H1 (cell line): ENCODE results near the gene SLC7A5. TPM values are rescaled to one million over a fixed set of nuclear protein-coding genes. Genes with fewer than 3 reads are reported as not detected.

Experiments
- CTCF ChIA-PET: fragments of 300-600 bp; sonication (Branson Sonifier 250); formaldehyde crosslinking; loops from one replicate; lab custom pipeline; 2021; ENCODE audit not compliant: partially characterized antibody; lab: Charles Lee
- POLR2A ChIA-PET: fragments of 300-600 bp; sonication (Branson Sonifier 250); formaldehyde crosslinking; loops from one replicate; lab custom pipeline; 2021; ENCODE audit warnings: inconsistent platforms; ENCODE audit not compliant: partially characterized antibody; lab: Charles Lee
- DNase-seq, 2 experiments: peaks; one replicate each; pipeline versions ENCODE4 v3.0.0 to v3.0.0-alpha.2; 2010 to 2022; ENCODE audit warnings: low spot score in 2 of 2, low read depth in 1 of 2, mixed read lengths in 1 of 2
- FAIRE-seq: peaks from 2 replicates; lab custom pipeline; 2011; peaks lifted over from hg19 to GRCh38; lab: Jason Lieb, UNC
- H2AFZ ChIP-seq: 2 replicates; pipeline ENCODE4 v1.8.1; 2012; ENCODE audit warnings: low read length, inconsistent platforms
- H2AK5ac ChIP-seq: 2 replicates; pipeline ENCODE4 v1.6.1; 2013; ENCODE audit warnings: low read depth, low read length
- H2BK120ac ChIP-seq: replicated peaks from 2 replicates; pipeline ENCODE3; 2013; ENCODE audit warnings: low read depth, low read length, inconsistent platforms
- H2BK12ac ChIP-seq: 2 replicates; pipeline ENCODE4 v1.6.1; 2013; ENCODE audit warnings: low read depth, low read length
- H2BK15ac ChIP-seq: 2 replicates; pipeline ENCODE4 v1.6.1; 2013; ENCODE audit warnings: low read length
- H2BK20ac ChIP-seq: 2 replicates; pipeline ENCODE4 v1.6.1; 2013; ENCODE audit warnings: low read length
- H2BK5ac ChIP-seq: 2 replicates; pipeline ENCODE4 v1.6.1; 2013; ENCODE audit warnings: low read depth, low read length
- H3K14ac ChIP-seq: 2 replicates; pipeline ENCODE4 v1.6.1; 2013; ENCODE audit warnings: inconsistent platforms; ENCODE audit not compliant: insufficient read length
- H3K18ac ChIP-seq: 2 replicates; pipeline ENCODE4 v1.6.1; 2013; ENCODE audit warnings: low read length; ENCODE audit errors: extremely low read depth
- H3K23ac ChIP-seq: 2 replicates; pipeline ENCODE4 v1.6.1; 2013; ENCODE audit warnings: inconsistent platforms; ENCODE audit not compliant: insufficient read length
- H3K23me2 ChIP-seq: 2 replicates; pipeline ENCODE4 v1.6.1; 2013; ENCODE audit warnings: low read depth, low read length
- H3K27ac ChIP-seq: 2 replicates; pipeline ENCODE4 v1.6.1; 2011; ENCODE audit warnings: low read depth, low read length, inconsistent platforms
- H3K27me3 ChIP-seq, 4 experiments: replicated peaks in 1 of 4; 1 replicate in 1 of 4; 2 replicates in 3 of 4; pipeline versions ENCODE4 v1.6.1 to v1.8.1; 2011 to 2013; ENCODE audit warnings: low read length in 3 of 4, mild to moderate bottlenecking in 3 of 4, inconsistent platforms in 2 of 4, mixed read lengths in 2 of 4, moderate library complexity in 1 of 4; ENCODE audit not compliant: control insufficient read depth in 3 of 4, insufficient read depth in 3 of 4; ENCODE audit errors: extremely low read depth in 1 of 4
- H3K36me3 ChIP-seq, 4 experiments: 2 replicates each; pipeline versions ENCODE4 v1.6.1 to v1.8.1; 2011 to 2013; ENCODE audit warnings: mild to moderate bottlenecking in 4 of 4, low read length in 3 of 4, moderate library complexity in 2 of 4, control low read depth in 1 of 4, inconsistent platforms in 1 of 4; ENCODE audit not compliant: insufficient read depth in 4 of 4, control insufficient read depth in 2 of 4
- H3K4ac ChIP-seq: replicated peaks from 2 replicates; pipeline ENCODE3; 2013; ENCODE audit warnings: low read length, low read depth, mixed read lengths, inconsistent platforms; ENCODE audit not compliant: insufficient read length
- H3K4me1 ChIP-seq, 4 experiments: replicated peaks in 1 of 4; 1 replicate in 1 of 4; 2 replicates in 3 of 4; pipeline versions ENCODE4 v1.6.1 to v1.8.1; 2011 to 2013; ENCODE audit warnings: low read length in 3 of 4, inconsistent platforms in 2 of 4, mixed read lengths in 1 of 4; ENCODE audit not compliant: insufficient read depth in 4 of 4, control insufficient read depth in 3 of 4
- H3K4me2 ChIP-seq, 2 experiments: 2 replicates each; pipeline versions ENCODE4 v1.6.1 to v1.8.1; 2011 to 2013; ENCODE audit warnings: low read depth in 2 of 2, low read length in 2 of 2, control low read depth in 1 of 2, inconsistent platforms in 1 of 2, mild to moderate bottlenecking in 1 of 2; ENCODE audit not compliant: insufficient read depth in 1 of 2
- H3K4me3 ChIP-seq, 4 experiments: fragments of 200-600, 300-600 bp in 1 of 4; sonication (generic), shearing (Covaris generic), sonication (Bioruptor Twin) in 1 of 4; 2 replicates each; pipeline versions ENCODE4 v1.5.1 to v1.8.1; 2011 to 2016; ENCODE audit warnings: low read length in 4 of 4, low read depth in 3 of 4, control low read depth in 2 of 4, inconsistent platforms in 2 of 4, mild to moderate bottlenecking in 2 of 4, mixed read lengths in 1 of 4, moderate library complexity in 1 of 4; ENCODE audit not compliant: insufficient read depth in 2 of 4; ENCODE audit errors: extremely low read depth in 1 of 4
- H3K56ac ChIP-seq: replicated peaks from 2 replicates; pipeline ENCODE3; 2013; ENCODE audit warnings: low read depth, mild to moderate bottlenecking, mixed read lengths, low read length, inconsistent platforms; ENCODE audit not compliant: insufficient read length
- H3K79me1 ChIP-seq: 2 replicates; pipeline ENCODE4 v1.6.1; 2013; ENCODE audit warnings: low read depth, low read length, control low read depth
- H3K79me2 ChIP-seq, 2 experiments: 2 replicates each; pipeline versions ENCODE4 v1.6.1 to v1.8.1; 2012 to 2013; ENCODE audit warnings: low read length in 2 of 2, mild to moderate bottlenecking in 2 of 2, inconsistent platforms in 1 of 2; ENCODE audit not compliant: insufficient read depth in 2 of 2, control insufficient read depth in 1 of 2
- H3K9ac ChIP-seq, 4 experiments: replicated peaks in 1 of 4; 1 replicate in 1 of 4; 2 replicates in 3 of 4; pipeline versions ENCODE4 v1.6.1 to v1.8.1; 2011 to 2013; ENCODE audit warnings: low read depth in 3 of 4, low read length in 3 of 4, control low read depth in 2 of 4, mild to moderate bottlenecking in 2 of 4, moderate library complexity in 2 of 4, inconsistent platforms in 1 of 4; ENCODE audit errors: extremely low read depth in 1 of 4
- H3K9me3 ChIP-seq, 2 experiments: 2 replicates each; pipeline versions ENCODE4 v1.6.1 to v1.8.1; 2012 to 2013; ENCODE audit warnings: mild to moderate bottlenecking in 2 of 2, moderate library complexity in 2 of 2, control low read depth in 1 of 2, inconsistent platforms in 1 of 2, low read depth in 1 of 2, low read length in 1 of 2, mixed read lengths in 1 of 2; ENCODE audit not compliant: insufficient read depth in 2 of 2
- H4K20me1 ChIP-seq, 2 experiments: replicated peaks in 1 of 2; 2 replicates each; pipeline versions ENCODE3 to v1.8.1; 2011 to 2013; ENCODE audit warnings: inconsistent platforms in 2 of 2, low read length in 2 of 2, mild to moderate bottlenecking in 1 of 2; ENCODE audit not compliant: insufficient read depth in 2 of 2, control insufficient read depth in 1 of 2
- H4K5ac ChIP-seq: 2 replicates; pipeline ENCODE4 v1.6.1; 2013; ENCODE audit warnings: low read length, low read depth, mixed read lengths, inconsistent platforms; ENCODE audit not compliant: insufficient read length
- H4K8ac ChIP-seq: 2 replicates; pipeline ENCODE4 v1.8.0; 2013; ENCODE audit warnings: mild to moderate bottlenecking, moderate library complexity, low read length, inconsistent platforms; ENCODE audit not compliant: insufficient read depth; ENCODE audit errors: extremely low read depth
- H4K91ac ChIP-seq: replicated peaks from 2 replicates; pipeline ENCODE3; 2013; ENCODE audit warnings: low read length, mixed read lengths, inconsistent platforms; ENCODE audit not compliant: insufficient read length
- BCL11A ChIP-seq, 2 experiments: IDR thresholded peaks; one replicate each; pipeline ENCODE4 v1.6.1; 2011; ENCODE audit warnings: low read depth in 2 of 2, low read length in 2 of 2, mild to moderate bottlenecking in 2 of 2
- CBX5 ChIP-seq: fragments of 300-800, 300-1000 bp; sonication (generic); IDR thresholded peaks from 2 replicates; pipeline ENCODE4 v1.7.1; 2016; ENCODE audit warnings: antibody characterized with exemption, low read length, low read depth
- CEBPB ChIP-seq: IDR thresholded peaks from 2 replicates; pipeline ENCODE4 v1.6.1; 2012; ENCODE audit warnings: low read depth, low read length
- CHD1 ChIP-seq: IDR thresholded peaks from 2 replicates; pipeline ENCODE4 v1.6.1; 2012; ENCODE audit warnings: low read depth, low read length, improper control_type of control experiment
- HDAC2 ChIP-seq, 2 experiments: fragments of 300-600 bp in 1 of 2; sonication (generic) in 1 of 2; IDR thresholded peaks; 2 replicates each; pipeline ENCODE4 v1.6.1; 2011 to 2012; ENCODE audit warnings: low read depth in 2 of 2, low read length in 2 of 2, mild to moderate bottlenecking in 2 of 2, moderate library complexity in 2 of 2, borderline replicate concordance in 1 of 2, inconsistent platforms in 1 of 2
- KDM5A ChIP-seq: fragments of 200-600 bp; IDR thresholded peaks from 2 replicates; pipeline ENCODE4 v1.7.1; 2012; ENCODE audit warnings: mild to moderate bottlenecking, low read length, inconsistent platforms, mixed read lengths
- MAFK ChIP-seq: IDR thresholded peaks from 2 replicates; pipeline ENCODE4 v1.6.1; 2012; ENCODE audit warnings: low read depth, mild to moderate bottlenecking, improper control_type of control experiment, low read length
- RBBP5 ChIP-seq: IDR thresholded peaks from 2 replicates; pipeline ENCODE4 v1.7.1; 2012; ENCODE audit warnings: low read depth, mild to moderate bottlenecking, inconsistent platforms, low read length, moderate library complexity, borderline replicate concordance
- SRF ChIP-seq: IDR thresholded peaks from 2 replicates; pipeline ENCODE4 v1.6.1; 2011; ENCODE audit warnings: mild to moderate bottlenecking, low read depth, low read length, moderate library complexity
- SUZ12 ChIP-seq: fragments of 200-600 bp; sonication (generic); IDR thresholded peaks from 2 replicates; pipeline ENCODE4 v1.6.1; 2012; ENCODE audit warnings: mild to moderate bottlenecking, inconsistent platforms, low read length, moderate library complexity, mixed read lengths
- TBP ChIP-seq: IDR thresholded peaks from 2 replicates; pipeline ENCODE4 v1.6.1; 2011; ENCODE audit warnings: low read depth, low read length, improper control_type of control experiment
- WGBS, 2 experiments: shearing (Covaris generic) in 1 of 2; methylation state at CpG; one replicate each; pipeline versions ENCODE4 v1.1.6 to v1.1.7; 2013 to 2015; ENCODE audit warnings: low lambda C conversion rate in 2 of 2, mixed read lengths in 2 of 2, inconsistent platforms in 1 of 2, low coverage in 1 of 2, missing lambda C conversion rate in 1 of 2; ENCODE audit not compliant: insufficient replicate concordance in 2 of 2, insufficient coverage in 1 of 2, insufficient read length in 1 of 2; ENCODE audit errors: extremely low coverage in 1 of 2, missing lambda C conversion rate in 1 of 2; 5-methylcytosine and 5-hydroxymethylcytosine counted together
- polyA plus RNA-seq, 7 experiments: library from polyadenylated mRNA; depleted of rRNA in 3 of 7; stranded (reverse) in 5 of 7; unstranded in 2 of 7; fragments of >200 nt in 5 of 7; fragments of 200-250 nt in 2 of 7; gene quantifications; 1 replicate in 5 of 7; 2 replicates in 1 of 7; 4 replicates in 1 of 7; pipeline versions ENCODE4 v1.2.1 to v1.2.3, GENCODE V29; 2011 to 2013; ENCODE audit warnings: missing spikeins in 2 of 7, mixed read lengths in 2 of 7
- total RNA-seq: library from RNA; stranded (reverse); fragmentation: NEBNext Ultra II Directional; extraction: Animal tissue kit (Norgen Biotek cat#: 25700); gene quantifications from 2 replicates; pipeline ENCODE4 v1.2.1, GENCODE V29; 2021
- TF ChIP-seq, protein P1 (sequence below): IDR thresholded peaks from 2 replicates; pipeline ENCODE4 v1.6.1; 2012; ENCODE audit warnings: inconsistent platforms

The SLC7A5 gene
- total and polyA plus RNA-seq, 2 of the 8 experiments (the other 6 are each of a cell fraction or from before 2014, with no cell fraction given): 68.2 to 341 TPM

DNA sequence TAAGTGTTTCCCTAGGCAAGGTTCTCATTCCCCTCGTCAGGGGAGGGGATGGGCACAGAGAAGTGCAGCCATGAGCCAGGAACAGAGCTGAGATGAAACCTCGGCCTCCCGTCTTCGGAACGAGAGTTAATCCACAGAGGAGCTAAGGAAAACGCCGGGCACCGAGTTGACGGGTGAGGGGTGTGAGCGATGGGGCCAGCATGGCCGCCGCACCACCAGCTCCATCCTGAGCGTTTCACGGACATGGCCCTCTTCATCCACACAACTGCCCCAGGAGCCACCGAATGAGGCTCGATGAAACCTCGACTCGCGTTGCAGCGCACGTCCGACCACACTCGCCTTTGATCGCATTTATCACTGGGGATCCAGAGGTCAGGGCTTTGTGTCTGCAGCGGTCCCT lies 45.5 kb upstream of the SLC7A5 start:
- H3K4me1 ChIP-seq: peaks cover 0 to 2% (median 0%) of the 10 kb centered on the region in 4 experiments; a peak in 2 of 7 replicates
- no peak overlapping the region for H2BK12ac ChIP-seq
- H2AK5ac ChIP-seq: no peak overlapping the region
- ChIA-PET CTCF (interaction anchor here (0.6 to 4.1 kb wide), 9 partner anchors 10 to 249 kb away, joined by 3 to 21 read pairs (median 3); no protein-coding TSS in a partner anchor), POLR2A (no interaction called here)
- no peak for TF ChIP-seq RBBP5
- TF ChIP-seq SRF: no peak
- TF ChIP-seq BCL11A (IDR thresholded peaks at IDR 0.05; ENCODE audit: low read depth in 2 of 2, low read length in 2 of 2): no peak
- no peak for TF ChIP-seq MAFK
- TF ChIP-seq CEBPB: no peak
- TF ChIP-seq SUZ12: no peak
- TF ChIP-seq HDAC2 (IDR thresholded peaks at IDR 0.05; ENCODE audit: borderline replicate concordance in 1 of 2, low read depth in 2 of 2, low read length in 2 of 2): no peak
- TF ChIP-seq TBP: no peak
- TF ChIP-seq CBX5: no peak
- no peak for TF ChIP-seq KDM5A
- TF ChIP-seq, protein P1, sequence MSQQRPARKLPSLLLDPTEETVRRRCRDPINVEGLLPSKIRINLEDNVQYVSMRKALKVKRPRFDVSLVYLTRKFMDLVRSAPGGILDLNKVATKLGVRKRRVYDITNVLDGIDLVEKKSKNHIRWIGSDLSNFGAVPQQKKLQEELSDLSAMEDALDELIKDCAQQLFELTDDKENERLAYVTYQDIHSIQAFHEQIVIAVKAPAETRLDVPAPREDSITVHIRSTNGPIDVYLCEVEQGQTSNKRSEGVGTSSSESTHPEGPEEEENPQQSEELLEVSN: no peak
- no peak for TF ChIP-seq CHD1
- H4K8ac ChIP-seq: no peak overlapping the region
- H3K4me3 ChIP-seq: no peak overlapping the region
- 92% methylated on average over 25 of the region's 25 CpGs; no CpG with 5 or more reads in 1 of the 2 experiments for WGBS, 2 experiments
- DNase-seq: no peak
- no peak for FAIRE-seq
- H3K9ac ChIP-seq: no peak overlapping the region
- H4K20me1 ChIP-seq: peaks cover 0 to 3% of the 10 kb centered on the region in 2 experiments
- H3K18ac ChIP-seq: no peak overlapping the region
- no peak overlapping the region for H2AFZ ChIP-seq
- no peak overlapping the region for H2BK20ac ChIP-seq
- H2BK5ac ChIP-seq: no peak overlapping the region
- no peak overlapping the region for H4K5ac ChIP-seq
- H3K56ac ChIP-seq: no peak overlapping the region
- H3K9me3 ChIP-seq: no peaks in the 10 kb centered on the region
- H3K36me3 ChIP-seq: no peaks in the 10 kb centered on the region
- H3K14ac ChIP-seq: no peak overlapping the region
- H4K91ac ChIP-seq: no peak overlapping the region
- H3K23ac ChIP-seq: no peak overlapping the region
- H3K79me1 ChIP-seq: no peaks in the 10 kb centered on the region
- no peaks in the 10 kb centered on the region for H3K79me2 ChIP-seq
- H3K4ac ChIP-seq: no peak overlapping the region
- no peaks in the 10 kb centered on the region for H3K27me3 ChIP-seq
- H2BK120ac ChIP-seq: no peak overlapping the region
- H2BK15ac ChIP-seq: no peak overlapping the region; the same call in 1 of the 2 replicates
- no peak overlapping the region for H3K27ac ChIP-seq
- H3K4me2 ChIP-seq: no peak overlapping the region
- no peaks in the 10 kb centered on the region for H3K23me2 ChIP-seq
